NCI-H1694 treated with DMSO at 0.1 percent for 48 hours (cell line): ENCODE data around the gene CTH.
A peak's percentile ranks its signal among the peaks of the same experiment; 100 is the strongest.
"Not testable (repeated sequence)": the region's sequence is repeated elsewhere in the genome, so short reads cannot be mapped to it uniquely, and the experiment has no call there.

ENCODE experiments used
- DNase-seq: peaks from one replicate; lab custom pipeline; 2025; lab: John Stamatoyannopoulos, UW

Gene CTH

GRCh38 chr1:70455291-70455690 is 44.2 kb downstream of the CTH start:
- peak; percentile 12 for DNase-seq

- DNase-seq = no peak
Observed at GRCh38 chr1:70458131-70458530, 47.1 kb downstream of the CTH start.

- DNase-seq = no peak
Observed at GRCh38 chr1:70459496-70460225, 48.6 kb downstream of the CTH start.

- not testable (repeated sequence) for DNase-seq
Observed at GRCh38 chr1:70460740-70461713, 50.0 kb downstream of the CTH start.

- DNase-seq = no peak
Observed at GRCh38 chr1:70462611-70463010, 51.5 kb downstream of the CTH start.

GRCh38 chr1:70465911-70466310 is 54.8 kb downstream of the CTH start:
- no peak for DNase-seq

GRCh38 chr1:70467531-70467930 is 56.5 kb downstream of the CTH start:
- DNase-seq = no peak

GRCh38 chr1:70468180-70468579 is 57.1 kb downstream of the CTH start:
- DNase-seq = no peak

- not testable (repeated sequence) for DNase-seq
Observed at GRCh38 chr1:70469184-70469583, 58.1 kb downstream of the CTH start.

- DNase-seq = no peak
Observed at GRCh38 chr1:70475023-70475422, 64.0 kb downstream of the CTH start.

GRCh38 chr1:70477090-70477489 is 66.0 kb downstream of the CTH start:
- no peak for DNase-seq

- DNase-seq = not testable (repeated sequence)
Observed at GRCh38 chr1:70477905-70478304, 66.8 kb downstream of the CTH start.

- DNase-seq = no peak
Observed at GRCh38 chr1:70483342-70483741, 72.3 kb downstream of the CTH start.

GRCh38 chr1:70485624-70486023 is 74.6 kb downstream of the CTH start:
- no peak for DNase-seq

GRCh38 chr1:70486676-70487458 is 75.8 kb downstream of the CTH start:
- no peak for DNase-seq

GRCh38 chr1:70487459-70487815 is 76.4 kb downstream of the CTH start:
- no peak for DNase-seq

- peak; percentile 13 for DNase-seq
Observed at GRCh38 chr1:70487910-70488665, 77.0 kb downstream of the CTH start.
